OCI-LY7 (cell line): ENCODE measurements around the gene HMGB4. TPM values are rescaled to one million over a fixed set of nuclear protein-coding genes. Genes with fewer than 3 reads are reported as not detected.

Experiments used
- BruUV-seq: library from RNA; stranded (reverse); fragments of 400-500 nt; replicated peaks from 2 replicates; lab custom pipeline; 2021; lab: Mats Ljungman, UMichigan
- CTCF ChIA-PET: fragments of 300-600 bp; sonication (Branson Sonifier 250); formaldehyde crosslinking; loops from one replicate; lab custom pipeline; 2022; ENCODE audit warnings: antibody characterized with exemption; ENCODE audit not compliant: unreplicated experiment; lab: Charles Lee
- POLR2A ChIA-PET: fragments of 300-600 bp; sonication (Branson Sonifier 250); formaldehyde crosslinking; loops from one replicate; lab custom pipeline; 2022; ENCODE audit warnings: antibody characterized with exemption; lab: Charles Lee
- DNase-seq: peaks from one replicate; pipeline ENCODE4 v3.0.0-alpha.2; 2015; ENCODE audit warnings: low spot score
- H2AFZ ChIP-seq: fragments of 200-600 bp; sonication (generic), shearing (Covaris generic); 2 replicates; pipeline ENCODE4 v1.6.1; 2014; ENCODE audit warnings: mild to moderate bottlenecking, antibody characterized with exemption, low read length, moderate library complexity
- H3K27ac ChIP-seq: fragments of 200-600 bp; sonication (generic); 2 replicates; pipeline ENCODE4 v1.5.1; 2014; ENCODE audit warnings: mixed run types, low read depth, mild to moderate bottlenecking, moderate library complexity, low read length, inconsistent platforms; ENCODE audit not compliant: poor library complexity, severe bottlenecking
- H3K36me3 ChIP-seq: fragments of 200-600 bp; sonication (generic); 2 replicates; pipeline ENCODE4 v1.6.1; 2014; ENCODE audit warnings: mild to moderate bottlenecking, antibody characterized with exemption, low read length, moderate library complexity, mixed read lengths; ENCODE audit not compliant: insufficient read depth
- H3K4me1 ChIP-seq: fragments of 200-600 bp; sonication (generic); 2 replicates; pipeline ENCODE4 v1.5.1; 2014; ENCODE audit warnings: mild to moderate bottlenecking, low read length; ENCODE audit not compliant: insufficient read depth, poor library complexity, severe bottlenecking
- H3K4me2 ChIP-seq: fragments of 200-600 bp; sonication (generic); 2 replicates; pipeline ENCODE4 v1.6.1; 2014; ENCODE audit warnings: mild to moderate bottlenecking, low read length
- H3K4me3 ChIP-seq: fragments of 200-600 bp; sonication (generic); 2 replicates; pipeline ENCODE4 v1.5.1; 2014; ENCODE audit warnings: mild to moderate bottlenecking, low read depth, low read length; ENCODE audit not compliant: poor library complexity, severe bottlenecking
- H3K79me2 ChIP-seq: fragments of 200-600 bp; sonication (generic); 2 replicates; pipeline ENCODE4 v1.6.1; 2016; ENCODE audit warnings: low read depth, mild to moderate bottlenecking, low read length, moderate library complexity, mixed read lengths; ENCODE audit not compliant: insufficient read depth
- H3K9me2 ChIP-seq: fragments of 200-600 bp; sonication (generic); 2 replicates; pipeline ENCODE4 v1.6.1; 2016; ENCODE audit warnings: mild to moderate bottlenecking, low read length, mixed read lengths; ENCODE audit not compliant: insufficient read depth
- H3K9me3 ChIP-seq: fragments of 200-600 bp; sonication (generic); 2 replicates; pipeline ENCODE4 v1.6.1; 2014; ENCODE audit warnings: mild to moderate bottlenecking, mixed run types, low read length, mixed read lengths
- H4K20me1 ChIP-seq: fragments of 200-600 bp; sonication (generic); 2 replicates; pipeline ENCODE4 v1.6.1; 2014; ENCODE audit warnings: mild to moderate bottlenecking, antibody characterized with exemption, low read length, moderate library complexity, mixed read lengths; ENCODE audit not compliant: insufficient read depth
- EZH2phosphoT487 ChIP-seq: fragments of 200-600 bp; sonication (generic); IDR thresholded peaks from 2 replicates; pipeline ENCODE4 v1.6.1; 2018; ENCODE audit warnings: low read depth, borderline replicate concordance, mild to moderate bottlenecking, mixed run types, antibody characterized with exemption, low read length, moderate library complexity, mixed read lengths
- intact Hi-C: fragments of 100-400 bp; cut with micrococcal nuclease; formaldehyde crosslinking; loops from one replicate; pipeline ENCODE4 v1.10.0; 2022; ENCODE audit not compliant: unreplicated experiment
- total RNA-seq, 2 experiments: library from RNA; depleted of rRNA in 1 of 2; stranded (reverse); fragments of >200 nt in 1 of 2; shearing (Covaris generic) in 1 of 2; gene quantifications; 2 replicates each; pipeline ENCODE4 v1.2.3, GENCODE V29; 2014 to 2022
- TF ChIP-seq, protein P1 (sequence below): fragments of 200-600 bp; sonication (generic); conservative IDR thresholded peaks from 2 replicates; pipeline ENCODE4 v1.5.1; 2014; ENCODE audit warnings: mild to moderate bottlenecking, antibody characterized with exemption, low read length, moderate library complexity, mixed read lengths

Gene HMGB4
- total RNA-seq, 2 experiments from 2014 or later = not detected

DNA sequence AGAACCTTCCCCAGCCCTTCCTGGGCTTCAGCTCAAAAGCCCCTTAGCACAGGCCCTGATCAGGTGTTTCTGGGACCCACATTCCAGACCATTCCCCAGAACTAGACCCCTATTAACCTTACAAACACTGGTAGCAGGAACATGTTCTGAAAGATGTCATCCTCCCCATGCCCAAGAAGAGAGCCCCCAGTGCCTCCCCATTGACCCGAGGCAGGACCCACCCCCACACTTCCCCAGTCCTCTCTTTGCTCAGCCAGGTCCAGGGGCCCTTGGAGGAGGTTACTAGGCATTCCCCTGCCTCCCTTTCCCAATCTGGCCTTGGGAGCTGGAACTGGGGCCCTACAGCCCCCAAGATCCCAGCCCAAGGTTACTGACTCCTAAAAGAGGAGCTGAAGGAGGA, 38.9 kb upstream of the HMGB4 start:
- Histone ChIP-seq H4K20me1 (no peaks in the 10 kb centered on the region), H3K4me3 (no peak overlapping the region), H3K79me2 (no peaks in the 10 kb centered on the region), H3K4me1 (no peaks in the 10 kb centered on the region), H2AFZ (no peak overlapping the region), H3K27ac (no peak overlapping the region), H3K9me3 (no peaks in the 10 kb centered on the region), H3K4me2 (no peak overlapping the region), H3K36me3 (no peaks in the 10 kb centered on the region), H3K9me2 (no peaks in the 10 kb centered on the region)
- TF ChIP-seq, protein P1, sequence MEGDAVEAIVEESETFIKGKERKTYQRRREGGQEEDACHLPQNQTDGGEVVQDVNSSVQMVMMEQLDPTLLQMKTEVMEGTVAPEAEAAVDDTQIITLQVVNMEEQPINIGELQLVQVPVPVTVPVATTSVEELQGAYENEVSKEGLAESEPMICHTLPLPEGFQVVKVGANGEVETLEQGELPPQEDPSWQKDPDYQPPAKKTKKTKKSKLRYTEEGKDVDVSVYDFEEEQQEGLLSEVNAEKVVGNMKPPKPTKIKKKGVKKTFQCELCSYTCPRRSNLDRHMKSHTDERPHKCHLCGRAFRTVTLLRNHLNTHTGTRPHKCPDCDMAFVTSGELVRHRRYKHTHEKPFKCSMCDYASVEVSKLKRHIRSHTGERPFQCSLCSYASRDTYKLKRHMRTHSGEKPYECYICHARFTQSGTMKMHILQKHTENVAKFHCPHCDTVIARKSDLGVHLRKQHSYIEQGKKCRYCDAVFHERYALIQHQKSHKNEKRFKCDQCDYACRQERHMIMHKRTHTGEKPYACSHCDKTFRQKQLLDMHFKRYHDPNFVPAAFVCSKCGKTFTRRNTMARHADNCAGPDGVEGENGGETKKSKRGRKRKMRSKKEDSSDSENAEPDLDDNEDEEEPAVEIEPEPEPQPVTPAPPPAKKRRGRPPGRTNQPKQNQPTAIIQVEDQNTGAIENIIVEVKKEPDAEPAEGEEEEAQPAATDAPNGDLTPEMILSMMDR = no peak
- no peak for TF ChIP-seq EZH2phosphoT487
- DNase-seq = no peak
- CTCF ChIA-PET = no interaction called here
- POLR2A ChIA-PET = no interaction called here
- no TSS peak for BruUV-seq
- intact Hi-C loops = no loop called here

DNA sequence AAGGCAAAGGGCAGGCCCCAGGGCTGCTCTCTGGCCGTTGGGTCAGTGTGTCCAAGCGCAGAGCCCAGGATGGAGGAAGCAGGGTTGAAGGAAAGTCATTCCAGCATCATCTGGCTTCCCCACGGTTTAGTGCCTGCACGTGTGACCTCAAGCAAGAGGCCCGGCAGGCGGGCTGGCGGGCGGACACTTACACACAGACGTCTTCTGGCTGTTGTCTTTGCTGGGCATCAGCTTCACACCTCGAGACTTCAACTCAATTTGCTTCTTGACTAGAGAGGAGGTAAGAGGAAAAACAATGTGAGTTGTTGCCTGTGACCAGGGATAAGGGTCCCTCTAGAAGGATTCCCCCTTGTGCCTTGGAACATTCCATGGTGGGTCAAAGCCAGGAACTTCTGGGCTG, 38.4 kb upstream of the HMGB4 start:
- Histone ChIP-seq H3K79me2 (no peaks in the 10 kb centered on the region), H3K9me3 (no peaks in the 10 kb centered on the region), H3K27ac (no peak overlapping the region), H3K4me1 (no peaks in the 10 kb centered on the region), H3K4me2 (no peak overlapping the region), H2AFZ (no peak overlapping the region), H3K9me2 (no peaks in the 10 kb centered on the region), H3K36me3 (no peaks in the 10 kb centered on the region), H4K20me1 (no peaks in the 10 kb centered on the region), H3K4me3 (no peak overlapping the region)
- no peak for TF ChIP-seq EZH2phosphoT487
- TF ChIP-seq, protein P1 = no peak
- BruUV-seq = no TSS peak
- intact Hi-C loops = no loop called here
- CTCF ChIA-PET = no interaction called here
- no peak for DNase-seq
- POLR2A ChIA-PET = no interaction called here

DNA sequence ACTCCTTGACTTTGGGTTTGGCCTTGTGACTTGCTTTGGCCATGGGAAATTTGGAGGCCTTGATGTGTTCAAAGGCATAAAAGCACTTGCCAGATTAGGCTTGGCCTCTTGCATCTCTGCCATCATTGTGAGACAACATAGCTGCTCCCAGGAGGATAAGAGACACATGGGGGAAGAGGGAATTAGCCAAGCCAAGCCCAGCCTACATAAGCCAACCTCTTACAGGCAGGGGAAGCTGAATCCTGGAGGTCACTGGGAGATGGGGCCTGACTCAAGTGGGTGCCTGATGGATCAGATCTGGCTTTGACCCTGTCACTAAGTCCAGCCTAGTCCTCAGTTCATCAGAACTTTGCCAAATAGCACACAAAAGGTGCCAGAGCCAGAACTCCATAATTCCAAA, 37.6 kb upstream of the HMGB4 start:
- BruUV-seq = no TSS peak
- ChIA-PET POLR2A (no interaction called here), CTCF (no interaction called here)
- H4K20me1 ChIP-seq = no peaks in the 10 kb centered on the region
- no peaks in the 10 kb centered on the region for H3K36me3 ChIP-seq
- no peaks in the 10 kb centered on the region for H3K9me2 ChIP-seq
- H2AFZ ChIP-seq = no peak overlapping the region
- intact Hi-C loops = no loop called here
- H3K9me3 ChIP-seq = no peaks in the 10 kb centered on the region
- H3K79me2 ChIP-seq = no peaks in the 10 kb centered on the region
- no peak overlapping the region for H3K27ac ChIP-seq
- no peak for DNase-seq
- TF ChIP-seq EZH2phosphoT487 = no peak
- TF ChIP-seq, protein P1 = no peak
- no peaks in the 10 kb centered on the region for H3K4me1 ChIP-seq
- H3K4me2 ChIP-seq = no peak overlapping the region
- no peak overlapping the region for H3K4me3 ChIP-seq
